HL-60 (cell line): ENCODE data around the gene TRIM58.

ENCODE experiments used
- DNase-seq, 2 experiments: peaks; one replicate each; pipeline ENCODE4 v3.0.0-alpha.2; 2010 to 2020; ENCODE audit warnings: low read depth in 1 of 2, low spot score in 1 of 2
- H3K27ac ChIP-seq: fragments of 250-450 bp; sonication (Bioruptor Pico); replicated peaks from 2 replicates; pipeline ENCODE4 v1.5.1; 2020; ENCODE audit warnings: mild to moderate bottlenecking, moderate library complexity
- H3K27me3 ChIP-seq: fragments of 250-450 bp; sonication (Bioruptor Pico); 2 replicates; pipeline ENCODE4 v1.5.1; 2021; ENCODE audit warnings: mild to moderate bottlenecking, moderate library complexity; ENCODE audit not compliant: insufficient read depth, poor library complexity, severe bottlenecking
- H3K4me3 ChIP-seq: replicated peaks from 2 replicates; pipeline ENCODE4 v1.5.1; 2011; ENCODE audit warnings: mild to moderate bottlenecking, control low read depth, low read length; ENCODE audit not compliant: insufficient read depth
- GABPA ChIP-seq: IDR thresholded peaks from 2 replicates; pipeline ENCODE4 v1.6.1; 2012; ENCODE audit warnings: low read depth
- POLR2AphosphoS5 ChIP-seq: IDR thresholded peaks from 2 replicates; pipeline ENCODE4 v1.6.1; 2012; ENCODE audit warnings: low read depth
- SPI1 ChIP-seq: IDR thresholded peaks from 2 replicates; pipeline ENCODE4 v1.6.1; 2012; ENCODE audit warnings: low read depth, mild to moderate bottlenecking, borderline replicate concordance
- TF ChIP-seq, protein P1 (sequence below): IDR thresholded peaks from one replicate; pipeline ENCODE4 v1.5.1; 2011; ENCODE audit warnings: low read length, control low read depth, inconsistent platforms; ENCODE audit not compliant: insufficient read depth
- TF ChIP-seq, protein P2 (sequence below): IDR thresholded peaks from 2 replicates; pipeline ENCODE4 v1.6.1; 2012; ENCODE audit warnings: low read depth; ENCODE audit not compliant: insufficient replicate concordance

TRIM58 gene

GRCh38 chr1:247825362-247825761 lies 31.6 kb upstream of the TRIM58 start:
- H3K27me3 ChIP-seq = no peaks in the 10 kb centered on the region
- peak overlapping the region; percentile 44 for H3K27ac ChIP-seq
- DNase-seq = peak; percentile 48 to 75
- TF ChIP-seq, protein P1, sequence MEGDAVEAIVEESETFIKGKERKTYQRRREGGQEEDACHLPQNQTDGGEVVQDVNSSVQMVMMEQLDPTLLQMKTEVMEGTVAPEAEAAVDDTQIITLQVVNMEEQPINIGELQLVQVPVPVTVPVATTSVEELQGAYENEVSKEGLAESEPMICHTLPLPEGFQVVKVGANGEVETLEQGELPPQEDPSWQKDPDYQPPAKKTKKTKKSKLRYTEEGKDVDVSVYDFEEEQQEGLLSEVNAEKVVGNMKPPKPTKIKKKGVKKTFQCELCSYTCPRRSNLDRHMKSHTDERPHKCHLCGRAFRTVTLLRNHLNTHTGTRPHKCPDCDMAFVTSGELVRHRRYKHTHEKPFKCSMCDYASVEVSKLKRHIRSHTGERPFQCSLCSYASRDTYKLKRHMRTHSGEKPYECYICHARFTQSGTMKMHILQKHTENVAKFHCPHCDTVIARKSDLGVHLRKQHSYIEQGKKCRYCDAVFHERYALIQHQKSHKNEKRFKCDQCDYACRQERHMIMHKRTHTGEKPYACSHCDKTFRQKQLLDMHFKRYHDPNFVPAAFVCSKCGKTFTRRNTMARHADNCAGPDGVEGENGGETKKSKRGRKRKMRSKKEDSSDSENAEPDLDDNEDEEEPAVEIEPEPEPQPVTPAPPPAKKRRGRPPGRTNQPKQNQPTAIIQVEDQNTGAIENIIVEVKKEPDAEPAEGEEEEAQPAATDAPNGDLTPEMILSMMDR = no peak
- TF ChIP-seq, protein P2, sequence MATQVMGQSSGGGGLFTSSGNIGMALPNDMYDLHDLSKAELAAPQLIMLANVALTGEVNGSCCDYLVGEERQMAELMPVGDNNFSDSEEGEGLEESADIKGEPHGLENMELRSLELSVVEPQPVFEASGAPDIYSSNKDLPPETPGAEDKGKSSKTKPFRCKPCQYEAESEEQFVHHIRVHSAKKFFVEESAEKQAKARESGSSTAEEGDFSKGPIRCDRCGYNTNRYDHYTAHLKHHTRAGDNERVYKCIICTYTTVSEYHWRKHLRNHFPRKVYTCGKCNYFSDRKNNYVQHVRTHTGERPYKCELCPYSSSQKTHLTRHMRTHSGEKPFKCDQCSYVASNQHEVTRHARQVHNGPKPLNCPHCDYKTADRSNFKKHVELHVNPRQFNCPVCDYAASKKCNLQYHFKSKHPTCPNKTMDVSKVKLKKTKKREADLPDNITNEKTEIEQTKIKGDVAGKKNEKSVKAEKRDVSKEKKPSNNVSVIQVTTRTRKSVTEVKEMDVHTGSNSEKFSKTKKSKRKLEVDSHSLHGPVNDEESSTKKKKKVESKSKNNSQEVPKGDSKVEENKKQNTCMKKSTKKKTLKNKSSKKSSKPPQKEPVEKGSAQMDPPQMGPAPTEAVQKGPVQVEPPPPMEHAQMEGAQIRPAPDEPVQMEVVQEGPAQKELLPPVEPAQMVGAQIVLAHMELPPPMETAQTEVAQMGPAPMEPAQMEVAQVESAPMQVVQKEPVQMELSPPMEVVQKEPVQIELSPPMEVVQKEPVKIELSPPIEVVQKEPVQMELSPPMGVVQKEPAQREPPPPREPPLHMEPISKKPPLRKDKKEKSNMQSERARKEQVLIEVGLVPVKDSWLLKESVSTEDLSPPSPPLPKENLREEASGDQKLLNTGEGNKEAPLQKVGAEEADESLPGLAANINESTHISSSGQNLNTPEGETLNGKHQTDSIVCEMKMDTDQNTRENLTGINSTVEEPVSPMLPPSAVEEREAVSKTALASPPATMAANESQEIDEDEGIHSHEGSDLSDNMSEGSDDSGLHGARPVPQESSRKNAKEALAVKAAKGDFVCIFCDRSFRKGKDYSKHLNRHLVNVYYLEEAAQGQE = peak; percentile 25
- TF ChIP-seq POLR2AphosphoS5 = no peak; the same call in 1 of the 2 replicates
- peak; percentile 96 for TF ChIP-seq SPI1
- peak; percentile 87 for TF ChIP-seq GABPA
- no peak overlapping the region for H3K4me3 ChIP-seq

- H3K4me3 ChIP-seq = no peak overlapping the region
- TF ChIP-seq SPI1 = no peak
- TF ChIP-seq, protein P2 = no peak
- TF ChIP-seq POLR2AphosphoS5 = no peak
- TF ChIP-seq GABPA = no peak
- TF ChIP-seq, protein P1 = no peak
- H3K27ac ChIP-seq = no peak overlapping the region
These were observed 27.3 kb upstream of the TRIM58 start for GRCh38 chr1:247829656-247830055.

GRCh38 chr1:247833601-247834000 lies 23.4 kb upstream of the TRIM58 start:
- DNase-seq = no peak
- H3K4me3 ChIP-seq = no peak overlapping the region
- H3K27me3 ChIP-seq = no peaks in the 10 kb centered on the region
- no peak overlapping the region for H3K27ac ChIP-seq
- TF ChIP-seq, protein P1 = no peak
- TF ChIP-seq, protein P2 = no peak
- TF ChIP-seq SPI1 (no peak), POLR2AphosphoS5 (no peak), GABPA (no peak)

More at GRCh38 chr1:247829656-247830055, 27.3 kb upstream of the TRIM58 start:
- H3K27me3 ChIP-seq = no peaks in the 10 kb centered on the region
- DNase-seq = no peak
